Measurements from ENCODE around the gene LINC00237.

LINC00237 gene

DNA sequence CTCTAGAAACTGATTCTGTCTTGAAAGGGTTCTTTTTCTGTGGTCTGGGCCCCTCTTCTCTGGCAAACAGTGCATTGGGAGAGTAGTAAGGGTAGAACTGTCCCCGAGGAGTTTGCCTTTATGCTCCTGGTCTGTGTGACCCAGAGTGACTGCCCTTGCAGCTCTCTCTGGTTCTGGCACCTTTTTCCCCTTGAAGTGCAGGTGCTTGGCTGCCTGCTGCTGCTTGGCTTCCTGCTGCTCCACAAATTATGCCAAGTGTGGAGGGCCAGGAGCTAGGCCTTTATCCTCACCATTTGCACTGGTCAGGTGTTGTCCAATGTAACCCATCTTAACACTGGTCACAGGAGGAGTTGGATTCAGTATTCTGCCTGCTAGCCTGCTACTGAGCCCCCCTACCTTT is 30.9 kb upstream of the LINC00237 start:
- no peaks in the 10 kb centered on the region for H3K27me3 ChIP-seq (ENCODE audit: low read depth, low read length)
- no peak overlapping the region for H3K4me3 ChIP-seq (ENCODE audit: low read depth in 1 of 2, low read length in 2 of 2)
- H3K9me3 ChIP-seq (ENCODE audit: control insufficient read depth in 1 of 2, low read length in 2 of 2), result no peaks in the 10 kb centered on the region
- H3K36me3 ChIP-seq (ENCODE audit: control insufficient read depth in 1 of 2, insufficient read depth in 2 of 2, low read length in 2 of 2), result peaks cover 0 to 17% of the 10 kb centered on the region in 2 donors
- no peak overlapping the region for H3K27ac ChIP-seq (ENCODE audit: low read length)
- no peaks in the 10 kb centered on the region for H3K4me1 ChIP-seq (ENCODE audit: control insufficient read depth in 1 of 2, insufficient read depth in 2 of 2, low read length in 2 of 2)

DNA sequence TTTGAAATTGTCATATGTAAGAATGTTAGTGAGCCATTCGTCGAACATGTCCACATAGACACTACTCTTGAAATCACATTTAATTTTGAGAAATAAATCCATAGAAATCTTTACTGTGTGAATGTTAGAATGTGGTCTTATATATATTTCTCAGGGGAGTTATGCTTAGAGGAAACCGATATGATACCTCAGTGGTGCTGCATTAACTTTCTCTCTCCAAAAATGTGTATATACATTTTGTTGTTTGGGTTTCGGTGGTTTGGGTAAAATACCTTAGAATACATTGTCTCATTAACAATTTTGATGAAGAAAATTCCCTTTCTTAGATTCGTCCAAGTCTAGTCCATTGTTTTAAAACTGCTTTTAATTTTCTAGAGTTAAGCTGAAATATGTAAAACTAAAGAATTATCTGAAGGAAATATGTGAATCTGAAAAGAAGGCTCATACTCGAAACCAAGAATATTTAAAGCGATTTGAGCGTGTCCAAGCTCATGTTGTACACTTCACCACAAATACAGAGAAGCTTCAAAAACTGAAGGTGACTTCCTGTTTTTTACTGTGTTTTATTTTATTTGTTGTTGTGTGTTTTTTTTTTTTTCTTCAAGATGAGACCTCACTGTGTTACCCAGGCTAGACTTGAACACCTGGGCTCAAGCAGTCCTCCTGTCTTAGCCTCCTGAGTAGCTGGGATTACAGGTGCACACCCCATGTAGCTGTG is 30.0 kb upstream of the LINC00237 start:
- H3K36me3 ChIP-seq (ENCODE audit: control insufficient read depth in 1 of 2, insufficient read depth in 2 of 2, low read length in 2 of 2), result peaks cover 0 to 14% of the 10 kb centered on the region in 2 donors
- H3K4me1 ChIP-seq (ENCODE audit: control insufficient read depth in 1 of 2, insufficient read depth in 2 of 2, low read length in 2 of 2), result no peaks in the 10 kb centered on the region
- H3K27ac ChIP-seq (ENCODE audit: low read length), result no peak overlapping the region
- H3K4me3 ChIP-seq (ENCODE audit: low read depth in 1 of 2, low read length in 2 of 2), result no peak overlapping the region
- H3K27me3 ChIP-seq (ENCODE audit: low read depth, low read length), result no peaks in the 10 kb centered on the region
- H3K9me3 ChIP-seq (ENCODE audit: control insufficient read depth in 1 of 2, low read length in 2 of 2), result no peaks in the 10 kb centered on the region

DNA sequence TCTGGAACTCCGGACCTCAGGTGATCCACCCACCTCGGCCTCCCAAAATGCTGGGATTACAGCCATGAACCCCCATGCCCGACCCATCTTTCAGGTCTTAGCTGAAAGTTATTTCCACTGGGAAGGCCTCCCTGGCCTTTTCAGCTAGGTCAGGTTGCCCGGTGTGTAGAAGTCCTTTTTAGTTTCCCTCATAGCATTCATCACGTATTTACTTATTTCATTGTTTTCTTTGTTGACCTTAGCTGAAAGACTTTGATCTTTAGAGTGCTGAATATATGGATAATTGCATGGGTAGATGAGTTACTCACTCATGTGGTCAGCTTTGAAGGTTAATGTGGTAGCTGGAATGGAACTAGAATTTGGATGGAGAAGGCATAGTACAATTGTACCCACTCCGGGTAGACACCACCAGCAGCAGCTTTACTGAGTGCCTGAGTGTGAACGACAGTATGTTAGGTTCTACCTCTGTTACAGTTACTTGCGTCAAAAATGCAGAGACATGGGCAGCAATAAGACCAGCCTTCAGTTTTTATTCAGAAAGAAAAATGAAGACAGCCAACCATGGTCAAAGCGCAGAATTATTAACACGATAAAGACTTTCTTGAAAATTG is 28.8 kb upstream of the LINC00237 start:
- Histone ChIP-seq H3K4me1 (ENCODE audit: control insufficient read depth in 1 of 2, insufficient read depth in 2 of 2, low read length in 2 of 2) (no peaks in the 10 kb centered on the region), H3K36me3 (ENCODE audit: control insufficient read depth in 1 of 2, insufficient read depth in 2 of 2, low read length in 2 of 2) (peaks cover 0 to 13% of the 10 kb centered on the region in 2 donors), H3K27ac (ENCODE audit: low read length) (no peak overlapping the region), H3K27me3 (ENCODE audit: low read depth, low read length) (no peaks in the 10 kb centered on the region), H3K9me3 (ENCODE audit: control insufficient read depth in 1 of 2, low read length in 2 of 2) (no peaks in the 10 kb centered on the region), H3K4me3 (ENCODE audit: low read depth in 1 of 2, low read length in 2 of 2) (no peak overlapping the region)

DNA sequence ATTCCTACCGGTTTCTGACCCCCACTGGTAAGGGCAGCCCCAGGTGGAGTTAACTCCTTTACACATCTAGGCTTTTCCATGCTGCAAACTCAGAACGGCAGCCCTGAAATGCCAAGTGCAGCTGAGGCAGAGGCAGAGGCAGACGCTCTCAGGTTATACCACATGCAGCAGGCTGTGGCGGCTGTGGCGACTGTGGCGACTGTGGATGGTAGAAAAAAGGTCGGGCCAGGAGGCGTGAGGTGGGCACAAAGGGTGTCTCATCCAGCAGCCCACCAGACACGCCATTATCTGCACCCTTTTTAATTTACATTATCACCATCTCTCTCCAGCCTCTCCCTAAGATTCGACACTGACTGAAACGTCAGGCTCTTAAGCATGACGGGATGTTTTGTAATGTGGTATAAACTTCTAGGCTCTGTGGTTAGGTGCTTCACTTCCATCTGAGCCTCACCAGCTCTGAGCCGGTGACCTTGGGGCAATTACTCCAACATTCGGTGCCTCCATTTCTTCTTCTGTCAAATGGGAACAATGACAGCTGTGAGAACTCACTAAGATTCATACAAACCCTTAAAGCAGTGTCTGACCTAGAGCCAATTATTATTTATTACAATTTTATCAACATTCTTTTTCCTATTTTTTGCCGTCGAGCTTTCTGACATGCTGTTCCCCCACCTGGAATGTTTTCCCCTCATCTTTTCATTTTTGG is 27.9 kb upstream of the LINC00237 start:
- Histone ChIP-seq H3K4me3 (ENCODE audit: low read depth in 1 of 2, low read length in 2 of 2) (no peak overlapping the region), H3K9me3 (ENCODE audit: control insufficient read depth in 1 of 2, low read length in 2 of 2) (no peaks in the 10 kb centered on the region), H3K27me3 (ENCODE audit: low read depth, low read length) (no peaks in the 10 kb centered on the region), H3K27ac (ENCODE audit: low read length) (no peak overlapping the region), H3K36me3 (ENCODE audit: control insufficient read depth in 1 of 2, insufficient read depth in 2 of 2, low read length in 2 of 2) (peaks cover 0 to 10% of the 10 kb centered on the region in 2 donors), H3K4me1 (ENCODE audit: control insufficient read depth in 1 of 2, insufficient read depth in 2 of 2, low read length in 2 of 2) (no peaks in the 10 kb centered on the region)

DNA sequence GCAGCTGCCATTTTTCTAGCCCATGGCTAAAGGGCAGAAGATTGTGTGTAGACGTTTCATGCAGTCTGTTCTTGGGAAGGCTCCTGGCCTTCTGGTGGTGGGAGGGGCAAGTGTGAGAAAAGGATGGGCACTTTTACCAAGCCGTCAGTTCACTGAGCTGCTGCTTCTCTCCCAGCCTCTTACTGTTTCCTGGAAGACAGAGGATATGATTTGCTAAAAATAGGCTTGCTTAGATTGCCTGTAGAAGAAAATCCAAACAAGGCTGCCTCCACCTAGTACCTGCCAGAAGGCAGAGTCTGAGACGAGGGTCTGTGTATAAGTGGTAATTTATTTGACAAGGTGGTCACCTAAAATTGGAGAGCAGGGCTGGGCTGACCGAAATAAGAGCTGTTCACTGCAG is 27.2 kb upstream of the LINC00237 start:
- H3K27ac ChIP-seq (ENCODE audit: low read length), result no peak overlapping the region
- H3K4me3 ChIP-seq (ENCODE audit: low read depth in 1 of 2, low read length in 2 of 2), result no peak overlapping the region
- peaks cover 0 to 10% of the 10 kb centered on the region in 2 donors for H3K36me3 ChIP-seq (ENCODE audit: control insufficient read depth in 1 of 2, insufficient read depth in 2 of 2, low read length in 2 of 2)
- no peaks in the 10 kb centered on the region for H3K9me3 ChIP-seq (ENCODE audit: control insufficient read depth in 1 of 2, low read length in 2 of 2)
- H3K4me1 ChIP-seq (ENCODE audit: control insufficient read depth in 1 of 2, insufficient read depth in 2 of 2, low read length in 2 of 2), result no peaks in the 10 kb centered on the region
- H3K27me3 ChIP-seq (ENCODE audit: low read depth, low read length), result no peaks in the 10 kb centered on the region

DNA sequence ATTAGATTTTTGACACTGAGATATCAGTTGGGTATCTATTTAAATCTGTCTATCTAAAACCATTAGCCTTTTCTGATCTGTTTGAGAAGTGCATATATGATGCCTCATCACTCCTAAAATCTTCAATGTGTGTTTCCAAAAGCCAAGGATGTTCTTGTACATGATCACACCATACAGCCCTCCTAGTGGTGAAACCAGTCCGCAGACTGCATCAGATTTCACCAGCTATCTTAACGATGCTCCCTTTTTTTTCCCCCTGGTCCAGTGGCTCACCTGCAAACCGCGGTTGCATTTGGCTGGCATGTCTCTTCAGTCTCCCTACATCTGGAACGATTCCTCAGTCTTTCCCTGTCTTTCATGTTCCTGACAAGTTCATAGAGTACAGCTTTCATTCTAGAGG is 23.7 kb upstream of the LINC00237 start:
- H3K4me1 ChIP-seq (ENCODE audit: control insufficient read depth in 1 of 2, insufficient read depth in 2 of 2, low read length in 2 of 2), result peaks cover 0 to 8% of the 10 kb centered on the region in 2 donors
- no peaks in the 10 kb centered on the region for H3K27me3 ChIP-seq (ENCODE audit: low read depth, low read length)
- peaks cover 0 to 6% of the 10 kb centered on the region in 2 donors for H3K36me3 ChIP-seq (ENCODE audit: control insufficient read depth in 1 of 2, insufficient read depth in 2 of 2, low read length in 2 of 2)
- H3K27ac ChIP-seq (ENCODE audit: low read length), result no peak overlapping the region
- no peak overlapping the region for H3K4me3 ChIP-seq (ENCODE audit: low read depth in 1 of 2, low read length in 2 of 2)
- H3K9me3 ChIP-seq (ENCODE audit: control insufficient read depth in 1 of 2, low read length in 2 of 2), result no peaks in the 10 kb centered on the region

DNA sequence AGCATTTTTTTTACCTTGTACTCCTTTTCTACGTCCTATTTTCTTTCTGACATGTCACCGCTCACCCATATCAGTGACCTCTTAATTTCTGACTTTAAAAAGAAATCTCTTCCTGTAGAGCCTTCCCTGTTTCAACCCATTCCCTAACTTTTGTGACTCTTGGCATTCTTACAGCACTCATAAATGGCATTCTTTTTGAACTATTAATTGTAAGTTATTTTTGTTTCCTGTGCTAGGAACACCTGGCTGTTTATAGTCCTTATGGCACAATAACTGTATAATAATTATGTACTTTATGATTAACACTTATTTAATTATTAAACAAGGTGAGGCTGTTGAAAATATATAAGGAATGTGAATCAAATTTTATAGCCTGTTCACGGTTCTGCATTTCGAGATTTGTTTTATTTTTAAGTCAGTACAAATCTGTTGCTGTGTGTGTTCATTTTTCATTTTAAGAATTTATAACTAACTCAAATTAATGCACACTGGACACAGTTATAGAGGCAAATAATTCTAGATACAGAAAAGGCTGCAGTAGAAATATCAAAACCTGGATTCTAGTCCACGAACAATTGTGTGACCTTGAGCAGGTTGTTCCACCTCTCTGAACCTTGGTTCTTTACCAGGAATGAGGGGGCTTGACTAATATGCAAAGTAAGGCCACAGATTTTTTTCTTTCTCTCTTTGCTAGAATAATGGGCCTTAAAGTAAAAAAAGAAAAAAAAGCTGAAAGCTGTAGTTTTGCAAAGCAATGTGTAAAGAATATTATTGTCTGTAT is 21.2 kb upstream of the LINC00237 start:
- H3K4me1 ChIP-seq (ENCODE audit: control insufficient read depth in 1 of 2, insufficient read depth in 2 of 2, low read length in 2 of 2), result peaks cover 0 to 8% of the 10 kb centered on the region in 2 donors
- no peaks in the 10 kb centered on the region for H3K9me3 ChIP-seq (ENCODE audit: control insufficient read depth in 1 of 2, low read length in 2 of 2)
- H3K36me3 ChIP-seq (ENCODE audit: control insufficient read depth in 1 of 2, insufficient read depth in 2 of 2, low read length in 2 of 2), result peaks cover 0 to 6% of the 10 kb centered on the region in 2 donors
- H3K27ac ChIP-seq (ENCODE audit: low read length), result peak overlapping the region; percentile 2
- peak overlapping the region; percentile 92 to 93 for H3K4me3 ChIP-seq (ENCODE audit: low read depth in 1 of 2, low read length in 2 of 2)
- no peaks in the 10 kb centered on the region for H3K27me3 ChIP-seq (ENCODE audit: low read depth, low read length)

DNA sequence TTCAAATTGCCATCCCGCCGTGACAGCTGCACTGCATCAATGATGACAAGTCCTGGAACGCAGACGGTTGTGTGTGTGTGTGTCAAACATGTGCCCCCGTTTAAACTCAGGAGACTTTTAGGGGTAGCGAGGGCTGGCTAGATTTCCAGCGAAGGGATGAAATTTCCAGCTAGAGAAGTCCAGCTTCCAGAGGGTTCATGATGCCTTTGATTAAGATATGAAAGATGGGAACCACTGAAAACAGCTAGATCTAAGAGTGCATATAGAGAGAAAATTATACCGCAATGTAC is 20.4 kb upstream of the LINC00237 start:
- Histone ChIP-seq H3K27ac (ENCODE audit: low read length) (peak overlapping the region; percentile 2), H3K36me3 (ENCODE audit: control insufficient read depth in 1 of 2, insufficient read depth in 2 of 2, low read length in 2 of 2) (peaks cover 0 to 6% of the 10 kb centered on the region in 2 donors), H3K9me3 (ENCODE audit: control insufficient read depth in 1 of 2, low read length in 2 of 2) (no peaks in the 10 kb centered on the region), H3K4me3 (ENCODE audit: low read depth in 1 of 2, low read length in 2 of 2) (peak overlapping the region; percentile 92 to 93), H3K27me3 (ENCODE audit: low read depth, low read length) (no peaks in the 10 kb centered on the region), H3K4me1 (ENCODE audit: control insufficient read depth in 1 of 2, insufficient read depth in 2 of 2, low read length in 2 of 2) (peaks cover 0 to 8% of the 10 kb centered on the region in 2 donors)

DNA sequence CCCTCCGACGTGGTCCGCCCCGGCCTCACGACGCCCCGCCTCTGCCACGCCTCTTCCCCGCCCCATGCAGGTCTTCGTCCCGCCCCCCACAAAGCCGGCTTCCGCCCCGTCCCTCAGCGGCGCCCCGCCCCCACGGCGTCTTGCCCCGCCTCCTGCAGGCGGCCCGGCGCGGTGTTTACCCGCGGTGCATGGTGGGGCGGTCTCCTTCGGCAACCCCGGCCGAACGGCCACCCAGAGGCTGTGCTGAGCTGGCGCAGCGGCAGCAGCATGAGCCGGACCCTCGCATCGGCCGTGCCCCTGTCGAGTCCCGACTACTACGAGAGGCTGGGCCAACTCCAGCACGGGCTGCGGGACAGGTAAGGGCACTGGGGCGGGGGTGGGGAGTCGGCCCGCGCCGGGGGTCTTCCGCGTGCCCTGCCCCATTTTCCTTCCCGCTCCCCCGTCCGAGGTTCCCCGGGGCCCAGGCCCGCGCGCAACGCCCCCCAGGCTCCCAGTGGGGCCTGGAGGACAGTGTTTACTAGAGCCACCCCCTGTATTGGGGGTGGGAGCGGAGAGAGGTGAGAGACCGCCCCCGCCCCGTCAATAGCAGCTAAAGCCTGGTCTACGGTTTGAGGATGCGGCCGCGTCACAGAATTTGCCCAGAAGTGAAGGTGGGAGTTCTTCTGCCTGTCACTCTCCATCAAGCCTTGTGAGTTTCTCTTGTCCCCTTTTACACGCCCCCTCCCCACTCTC is 19.9 kb upstream of the LINC00237 start, which contains the start of gene KIZ:
TSS of gene KIZ (plus strand) at position 234 of the 732 bp plus-strand sequence. CDS start at position 268, 34 bp downstream.
- H3K27ac ChIP-seq (ENCODE audit: low read length), result peak within 1 kb of the TSS; percentile 82

DNA sequence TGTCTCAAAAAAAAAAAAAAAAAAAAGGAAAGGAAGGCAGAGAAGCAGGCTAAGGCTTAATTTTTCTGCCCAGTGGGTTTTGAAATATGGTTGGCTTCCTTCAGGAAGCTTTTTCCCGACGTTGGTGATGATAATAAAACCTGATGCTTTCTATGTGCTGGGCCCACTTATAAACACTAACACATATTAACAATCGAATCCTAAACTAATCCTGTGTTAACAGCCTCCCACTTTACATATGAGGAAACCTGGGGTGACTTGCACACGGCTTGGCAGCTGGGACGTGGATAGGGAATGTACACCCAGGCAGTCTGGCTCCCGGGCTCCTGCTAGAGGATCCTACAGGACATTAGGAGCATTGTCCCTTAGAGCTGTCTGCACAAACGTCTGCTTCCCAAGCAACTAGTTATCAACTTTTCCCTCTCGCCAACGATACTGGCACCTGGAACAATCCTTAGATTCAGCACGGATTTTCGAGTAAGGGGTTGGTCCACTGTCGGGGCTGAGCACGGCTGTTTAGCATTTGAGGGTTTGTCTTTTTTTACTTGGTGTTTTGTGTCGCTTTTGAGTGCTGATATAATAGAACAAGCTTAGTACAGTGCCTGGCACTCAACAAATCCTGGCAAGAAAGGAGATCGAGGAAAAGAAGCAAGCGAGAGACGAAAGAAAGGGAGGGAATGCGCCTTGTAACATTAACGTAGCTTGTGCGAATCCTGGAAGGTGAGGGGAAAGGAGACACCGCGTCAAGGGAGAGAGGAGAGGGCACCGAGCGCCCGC is 19.1 kb upstream of the LINC00237 start:
- Histone ChIP-seq H3K36me3 (ENCODE audit: control insufficient read depth in 1 of 2, insufficient read depth in 2 of 2, low read length in 2 of 2) (no peaks in the 10 kb centered on the region), H3K9me3 (ENCODE audit: control insufficient read depth in 1 of 2, low read length in 2 of 2) (no peaks in the 10 kb centered on the region), H3K27ac (ENCODE audit: low read length) (peak overlapping the region; percentile 82), H3K27me3 (ENCODE audit: low read depth, low read length) (no peaks in the 10 kb centered on the region), H3K4me1 (ENCODE audit: control insufficient read depth in 1 of 2, insufficient read depth in 2 of 2, low read length in 2 of 2) (peaks cover 0 to 8% of the 10 kb centered on the region in 2 donors), H3K4me3 (ENCODE audit: low read depth in 1 of 2, low read length in 2 of 2) (peak overlapping the region; percentile 92 to 93)

More for the DNA sequence above, 19.9 kb upstream of the LINC00237 start, which contains the start of gene KIZ:
- no peaks in the 10 kb centered on the region for H3K27me3 ChIP-seq (ENCODE audit: low read depth, low read length)
- H3K4me1 ChIP-seq (ENCODE audit: control insufficient read depth in 1 of 2, insufficient read depth in 2 of 2, low read length in 2 of 2), result peaks cover 0 to 8% of the 10 kb centered on the region in 2 donors
- peaks cover 0 to 3% of the 10 kb centered on the region in 2 donors for H3K36me3 ChIP-seq (ENCODE audit: control insufficient read depth in 1 of 2, insufficient read depth in 2 of 2, low read length in 2 of 2)
- H3K9me3 ChIP-seq (ENCODE audit: control insufficient read depth in 1 of 2, low read length in 2 of 2), result no peaks in the 10 kb centered on the region
- peak within 1 kb of the TSS; percentile 92 to 93 for H3K4me3 ChIP-seq (ENCODE audit: low read depth in 1 of 2, low read length in 2 of 2)

All from muscle layer of duodenum (tissue), 2 donors.